ENCODE results near the gene NR4A2.

Gene NR4A2

DNA sequence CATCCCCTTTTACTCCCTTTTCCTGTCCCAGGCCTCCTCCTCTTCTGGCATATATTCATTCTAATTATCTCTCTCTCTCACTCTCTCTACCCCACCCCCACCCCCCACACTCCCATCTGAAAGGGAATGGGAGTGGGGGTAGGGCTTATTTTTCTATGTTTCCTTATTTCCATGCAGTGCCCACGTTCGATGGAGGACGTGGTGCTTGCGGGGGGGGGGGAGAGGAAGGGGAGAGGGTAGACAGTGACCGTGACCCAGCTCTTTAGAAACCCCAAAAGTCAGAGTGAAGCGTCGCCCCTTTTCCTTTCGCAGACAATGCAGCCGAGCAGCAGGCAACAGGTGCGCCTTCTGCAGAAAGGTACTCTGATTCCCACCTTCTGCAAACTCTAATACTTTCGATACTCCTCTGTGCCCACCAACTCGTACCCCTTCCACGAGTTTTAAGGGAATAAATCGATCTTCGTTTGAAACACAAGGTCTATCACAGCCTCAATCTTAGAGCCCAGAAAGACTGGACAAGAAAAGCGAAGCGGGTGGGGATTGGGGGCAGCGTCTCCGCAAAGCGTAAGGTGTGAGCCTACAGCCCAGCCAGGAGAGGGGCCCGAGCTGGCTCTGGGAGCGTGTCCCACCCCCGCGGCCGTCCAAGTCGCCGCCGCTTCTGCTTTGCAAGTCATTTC lies 891 bp upstream of the NR4A2 start:
- peak; percentile 18 to 33 for ATAC-seq (replicated peaks)
- H3K27me3 Mint-ChIP-seq: peaks cover 21 to 23% of the 10 kb centered on the region in 2 donors

DNA sequence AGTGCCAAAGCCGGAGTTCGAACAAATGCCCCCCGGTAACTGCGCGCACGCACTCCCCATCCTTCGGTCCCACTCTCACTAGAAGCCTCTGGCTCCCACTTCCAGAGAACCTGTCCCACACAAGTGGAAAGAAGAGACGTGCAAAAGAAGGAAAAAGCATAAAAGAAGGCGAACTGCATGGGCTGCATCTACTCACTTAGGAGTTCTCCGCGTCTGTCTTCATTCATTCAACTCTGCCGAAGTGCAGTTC lies 312 bp downstream of the NR4A2 start:
- H3K27me3 Mint-ChIP-seq: peaks cover 32 to 35% of the 10 kb centered on the region in 2 donors
- ATAC-seq (replicated peaks) (peak; percentile 4 to 5), DNase-seq (no peak)
- H3K4me3 Mint-ChIP-seq: peak overlapping the region; percentile 96 to 100
- H3K4me1 Mint-ChIP-seq: peaks cover 47 to 86% of the 10 kb centered on the region in 2 donors
- peaks cover 37 to 51% of the 10 kb centered on the region in 2 donors for H3K36me3 Mint-ChIP-seq
- H3K9me3 Mint-ChIP-seq: no peaks in the 10 kb centered on the region
- peak overlapping the region; percentile 99 for H3K27ac Mint-ChIP-seq

More for the DNA sequence above, 891 bp upstream of the NR4A2 start:
- Mint-ChIP-seq H3K4me1 (peaks cover 44 to 74% of the 10 kb centered on the region in 2 donors), H3K27ac (peak overlapping the region; percentile 99), H3K9me3 (no peaks in the 10 kb centered on the region), H3K4me3 (peak overlapping the region; percentile 96 to 100), H3K36me3 (peaks cover 25 to 39% of the 10 kb centered on the region in 2 donors)
- peak; percentile 60 for DNase-seq

DNA sequence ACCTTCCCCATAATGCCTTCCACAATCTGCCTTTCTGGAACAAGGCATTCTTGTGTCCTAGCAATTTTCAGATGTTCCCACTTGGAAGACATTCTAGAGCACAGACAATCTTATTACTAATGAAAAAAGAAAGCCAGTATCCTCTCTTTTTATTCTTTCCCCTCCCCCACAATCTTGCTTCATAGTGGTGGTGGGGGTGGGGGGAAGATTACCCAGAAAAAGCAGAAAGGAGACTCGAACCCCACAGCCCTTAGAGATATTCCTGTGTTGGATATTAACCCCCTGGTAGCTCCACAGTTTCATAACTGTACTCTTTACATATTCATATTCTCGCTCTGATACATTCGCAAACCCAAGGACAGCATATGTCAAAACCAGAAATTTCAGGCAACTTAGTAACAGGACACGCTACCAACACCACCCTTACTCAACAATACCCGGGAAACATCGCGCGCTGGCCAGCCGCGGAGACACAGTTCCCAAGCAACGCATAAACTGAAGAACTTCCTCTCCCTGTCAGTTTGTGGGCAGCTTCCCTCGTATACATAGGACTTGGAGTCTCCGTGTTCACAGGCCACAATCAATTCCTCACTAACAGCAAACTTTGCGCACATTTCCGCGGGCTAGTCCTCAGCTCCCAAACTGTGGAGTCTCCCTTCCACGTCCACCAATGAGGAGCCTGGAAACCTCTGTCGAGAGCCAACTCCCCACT lies 793 bp downstream of the NR4A2 start:
- peak overlapping the region; percentile 99 for H3K27ac Mint-ChIP-seq
- H3K9me3 Mint-ChIP-seq: no peaks in the 10 kb centered on the region
- peak overlapping the region; percentile 96 to 100 for H3K4me3 Mint-ChIP-seq
- H3K36me3 Mint-ChIP-seq: peaks cover 40 to 56% of the 10 kb centered on the region in 2 donors
- ATAC-seq (replicated peaks) (no peak), DNase-seq (no peak)
- peaks cover 34 to 40% of the 10 kb centered on the region in 2 donors for H3K27me3 Mint-ChIP-seq
- peaks cover 49 to 89% of the 10 kb centered on the region in 2 donors for H3K4me1 Mint-ChIP-seq

DNA sequence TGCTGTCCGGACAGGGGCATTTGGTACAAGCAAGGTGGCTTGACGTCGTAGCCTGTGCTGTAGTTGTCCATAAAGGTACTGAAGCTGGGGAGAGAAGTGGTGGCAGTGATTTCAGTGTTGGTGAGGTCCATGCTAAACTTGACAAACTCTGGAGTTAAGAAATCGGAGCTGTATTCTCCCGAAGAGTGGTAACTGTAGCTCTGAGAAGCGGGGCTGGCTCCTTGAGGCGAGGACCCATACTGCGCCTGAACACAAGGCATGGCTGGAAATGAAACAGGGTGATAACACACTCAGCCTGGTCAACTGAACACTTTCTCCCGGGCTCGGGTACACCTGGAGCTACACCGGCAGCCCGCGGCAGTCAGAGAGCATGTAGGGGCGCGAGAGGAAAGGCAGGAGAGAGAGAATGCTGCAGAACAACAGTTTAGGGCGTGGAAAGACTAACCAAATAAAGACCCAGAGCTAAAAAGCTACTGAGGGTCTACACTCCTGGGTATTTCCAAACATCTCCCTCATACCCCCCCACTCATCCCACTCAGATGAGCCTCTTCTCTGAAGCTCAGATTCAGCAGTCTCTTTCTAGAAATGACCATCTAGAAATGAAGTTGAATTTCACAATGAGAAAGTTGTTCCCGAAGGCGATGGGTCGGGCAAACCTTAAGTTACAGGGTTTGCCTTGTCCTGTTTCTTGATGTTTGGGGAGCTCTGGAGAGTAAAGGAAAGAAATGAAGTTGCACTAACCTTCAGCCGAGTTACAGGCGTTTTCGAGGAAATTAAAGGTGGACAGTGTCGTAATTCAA lies 2.4 kb downstream of the NR4A2 start:
- H3K36me3 Mint-ChIP-seq: peaks cover 55 to 68% of the 10 kb centered on the region in 2 donors
- H3K4me3 Mint-ChIP-seq: peak overlapping the region; percentile 76 to 100
- H3K27ac Mint-ChIP-seq: peak overlapping the region; percentile 67
- peaks cover 48 to 55% of the 10 kb centered on the region in 2 donors for H3K27me3 Mint-ChIP-seq
- DNase-seq (no peak), ATAC-seq (replicated peaks) (no peak)
- peaks cover 47 to 85% of the 10 kb centered on the region in 2 donors for H3K4me1 Mint-ChIP-seq
- no peaks in the 10 kb centered on the region for H3K9me3 Mint-ChIP-seq

DNA sequence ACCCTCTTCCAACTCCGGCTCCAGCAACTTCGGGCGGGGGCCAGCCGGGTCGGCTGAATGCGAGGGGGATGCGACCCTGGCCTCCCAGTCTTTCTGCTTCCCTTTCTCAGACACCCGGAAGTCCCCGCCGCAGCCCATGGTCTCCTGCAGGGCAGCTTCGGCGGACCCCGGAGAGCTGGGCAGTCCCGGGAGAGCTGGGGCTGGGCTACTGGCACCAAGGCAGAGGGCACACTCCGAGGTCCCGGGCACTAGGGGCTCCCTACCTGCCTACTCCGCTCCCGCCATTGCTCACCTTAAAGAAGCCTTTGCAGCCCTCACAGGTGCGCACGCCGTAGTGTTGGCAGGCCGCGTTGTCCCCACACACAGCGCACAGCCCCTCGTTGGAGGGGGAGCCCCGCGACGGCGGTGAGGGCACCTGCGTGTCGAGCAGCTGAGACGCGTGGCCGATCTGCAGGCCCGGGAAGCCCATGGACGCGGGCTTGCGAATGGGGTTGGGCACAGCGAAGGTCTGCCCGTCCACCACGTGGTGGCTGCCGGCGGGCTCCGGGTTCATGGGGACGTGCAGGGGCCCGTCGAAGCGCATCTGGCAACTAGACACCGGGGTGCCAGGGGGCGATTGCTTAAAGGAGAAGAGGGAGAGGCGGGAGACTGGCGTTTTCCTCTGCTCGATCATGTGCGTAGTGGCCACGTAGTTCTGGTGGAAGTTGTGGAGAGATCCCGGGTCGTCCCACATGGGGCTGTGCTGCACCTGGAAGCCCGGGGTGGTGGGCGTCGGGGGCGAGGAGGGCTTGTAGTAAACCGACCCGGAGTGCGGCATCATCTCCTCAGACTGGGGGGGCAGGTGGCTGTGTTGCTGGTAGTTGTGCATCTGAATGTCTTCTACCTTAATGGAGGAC lies 3.2 kb downstream of the NR4A2 start:
- H3K4me1 Mint-ChIP-seq: peaks cover 47 to 76% of the 10 kb centered on the region in 2 donors
- peak overlapping the region; percentile 76 to 100 for H3K4me3 Mint-ChIP-seq
- peaks cover 48 to 55% of the 10 kb centered on the region in 2 donors for H3K27me3 Mint-ChIP-seq
- peak overlapping the region; percentile 67 for H3K27ac Mint-ChIP-seq
- H3K36me3 Mint-ChIP-seq: peaks cover 57 to 68% of the 10 kb centered on the region in 2 donors
- no peaks in the 10 kb centered on the region for H3K9me3 Mint-ChIP-seq
- ATAC-seq (replicated peaks) (no peak), DNase-seq (no peak)

DNA sequence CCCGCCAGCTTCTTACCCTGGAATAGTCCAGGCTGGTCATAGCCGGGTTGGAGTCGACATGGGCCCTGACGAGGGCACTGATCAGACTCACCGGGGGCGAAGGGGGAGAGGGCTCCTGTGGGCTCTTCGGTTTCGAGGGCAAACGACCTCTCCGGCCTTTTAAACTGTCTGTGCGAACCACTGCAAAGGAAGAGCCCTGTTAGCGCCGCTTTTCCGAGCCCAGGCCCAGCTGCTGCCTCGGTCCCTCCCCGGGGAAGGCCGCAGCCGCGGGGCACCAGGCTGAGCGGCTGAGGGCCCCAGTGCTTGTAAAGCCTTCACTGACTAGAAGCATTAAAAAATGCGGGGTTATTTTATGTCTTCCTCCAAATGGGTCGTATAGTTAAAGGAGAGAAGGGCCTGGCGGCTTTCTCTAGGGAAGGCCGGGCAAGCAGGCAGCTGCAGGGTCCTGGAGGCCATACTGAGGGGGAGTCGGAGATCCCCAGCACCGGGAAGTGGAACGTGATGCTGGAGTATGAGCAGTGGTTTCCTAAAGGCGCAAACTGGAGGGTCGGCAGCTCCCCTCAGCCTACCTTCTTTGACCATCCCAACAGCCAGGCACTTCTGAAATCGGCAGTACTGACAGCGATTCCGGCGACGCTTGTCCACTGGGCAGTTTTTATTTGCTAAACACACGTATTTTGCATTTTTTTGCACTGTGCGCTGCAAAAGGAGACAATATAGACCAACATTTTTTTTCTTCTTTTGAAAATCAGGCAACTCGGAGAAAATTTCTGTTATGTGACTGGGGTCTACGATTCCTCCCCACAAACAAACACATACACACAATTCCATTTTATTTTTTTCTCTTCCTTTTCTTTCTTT lies 4.5 kb downstream of the NR4A2 start:
- DNase-seq (no peak), ATAC-seq (replicated peaks) (no peak)
- Mint-ChIP-seq H3K27me3 (peaks cover 56 to 67% of the 10 kb centered on the region in 2 donors), H3K4me1 (peaks cover 45 to 72% of the 10 kb centered on the region in 2 donors), H3K9me3 (no peaks in the 10 kb centered on the region), H3K36me3 (peaks cover 57 to 75% of the 10 kb centered on the region in 2 donors), H3K4me3 (peak overlapping the region; percentile 76 to 100), H3K27ac (peak overlapping the region; percentile 67)

DNA sequence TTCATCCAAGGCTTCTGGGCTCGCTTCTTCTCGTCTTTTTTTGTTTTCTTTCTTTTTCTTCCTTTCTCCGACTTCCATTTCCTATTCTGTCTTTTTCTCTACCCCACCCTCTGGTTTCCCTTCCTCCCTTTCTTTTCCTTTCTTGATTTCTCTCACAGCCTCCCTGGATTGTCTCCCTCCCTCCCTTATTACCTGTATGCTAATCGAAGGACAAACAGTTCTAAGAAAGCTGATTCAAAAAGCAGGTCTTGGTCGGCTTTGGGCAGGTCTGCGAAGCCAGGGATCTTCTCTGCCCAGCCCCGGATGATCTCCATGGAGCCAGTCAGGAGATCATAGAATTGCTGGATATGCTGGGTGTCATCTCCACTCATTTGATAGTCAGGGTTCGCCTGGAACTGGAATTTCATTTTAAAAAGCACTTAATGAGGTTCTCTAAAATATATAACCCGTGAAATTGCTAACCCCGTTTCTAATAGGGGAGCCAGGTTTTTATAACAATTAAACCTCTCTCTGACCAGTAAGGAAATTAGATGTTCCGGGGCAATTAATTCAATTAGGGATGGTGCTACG lies 5.9 kb downstream of the NR4A2 start:
- ATAC-seq (replicated peaks) (no peak), DNase-seq (no peak)
- peaks cover 55 to 77% of the 10 kb centered on the region in 2 donors for H3K36me3 Mint-ChIP-seq
- peaks cover 47 to 72% of the 10 kb centered on the region in 2 donors for H3K4me1 Mint-ChIP-seq
- no peak overlapping the region for H3K4me3 Mint-ChIP-seq
- peaks cover 70 to 81% of the 10 kb centered on the region in 2 donors for H3K27me3 Mint-ChIP-seq
- H3K9me3 Mint-ChIP-seq: no peaks in the 10 kb centered on the region
- peak overlapping the region; percentile 7 for H3K27ac Mint-ChIP-seq

DNA sequence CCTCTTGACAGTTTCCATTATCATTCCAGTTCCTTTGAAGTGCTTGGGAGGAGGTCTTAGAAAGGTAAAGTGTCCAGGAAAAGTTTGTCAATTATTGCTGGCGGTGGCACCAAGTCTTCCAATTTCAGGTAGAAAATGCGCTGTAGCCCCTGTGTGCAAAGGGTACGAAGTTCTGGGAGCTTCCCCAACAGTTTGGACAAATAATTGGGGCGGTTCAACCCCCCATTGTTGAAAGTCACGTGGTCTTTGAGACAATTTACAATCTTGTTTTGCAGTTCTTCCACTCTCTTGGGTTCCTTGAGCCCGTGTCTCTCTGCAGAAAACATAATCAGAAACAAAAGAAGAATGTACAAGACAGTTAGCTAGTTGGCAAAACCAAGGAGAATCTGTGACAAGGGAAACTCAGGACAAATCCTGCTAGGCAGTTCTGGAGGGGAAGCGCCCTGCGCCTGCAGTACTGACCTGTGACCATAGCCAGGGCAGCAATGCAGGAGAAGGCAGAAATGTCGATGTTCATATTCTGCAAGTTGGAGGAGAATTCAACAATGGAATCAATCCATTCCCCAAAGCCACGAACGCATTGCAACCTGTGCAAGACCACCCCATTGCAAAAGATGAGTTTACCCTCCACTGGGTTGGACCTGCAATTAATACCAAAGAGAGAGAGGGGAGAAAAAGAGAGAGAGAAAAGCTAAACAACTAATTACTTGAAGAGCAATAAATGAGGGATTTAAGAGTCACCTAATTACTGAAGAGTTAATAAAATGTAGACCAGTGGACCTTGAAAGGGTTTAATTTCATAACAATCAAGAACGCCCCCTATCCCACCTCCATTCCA lies 6.6 kb downstream of the NR4A2 start:
- H3K4me3 Mint-ChIP-seq: no peak overlapping the region
- H3K9me3 Mint-ChIP-seq: no peaks in the 10 kb centered on the region
- no peak for DNase-seq
- peaks cover 73 to 87% of the 10 kb centered on the region in 2 donors for H3K27me3 Mint-ChIP-seq
- no peak for ATAC-seq (replicated peaks)
- peaks cover 55 to 77% of the 10 kb centered on the region in 2 donors for H3K36me3 Mint-ChIP-seq
- peak overlapping the region; percentile 47 for H3K27ac Mint-ChIP-seq
- H3K4me1 Mint-ChIP-seq: peaks cover 45 to 70% of the 10 kb centered on the region in 2 donors

DNA sequence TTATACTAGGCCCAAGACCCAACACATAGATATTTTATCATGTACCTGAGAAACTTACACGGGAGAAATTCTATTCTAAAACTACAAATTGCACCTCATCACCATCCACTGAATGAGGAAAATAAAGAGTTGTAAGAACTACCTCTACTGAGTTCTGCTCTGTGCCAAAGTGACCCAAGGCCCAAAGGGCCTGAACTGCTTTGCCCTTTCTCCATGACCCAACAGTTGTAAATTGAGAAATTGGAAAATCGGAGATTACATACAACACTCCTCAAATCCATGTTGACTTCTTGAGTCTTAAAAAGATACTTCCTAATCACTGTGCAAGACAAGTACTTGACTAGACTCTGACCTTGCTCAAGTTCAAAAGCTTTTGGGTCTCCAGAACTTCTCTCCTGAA lies 8.8 kb downstream of the NR4A2 start:
- Mint-ChIP-seq H3K36me3 (peaks cover 35 to 56% of the 10 kb centered on the region in 2 donors), H3K9me3 (no peaks in the 10 kb centered on the region), H3K27me3 (peaks cover 70 to 89% of the 10 kb centered on the region in 2 donors), H3K27ac (no peak overlapping the region), H3K4me1 (peaks cover 37 to 63% of the 10 kb centered on the region in 2 donors), H3K4me3 (no peak overlapping the region)
- DNase-seq: no peak
- no peak for ATAC-seq (replicated peaks)

DNA sequence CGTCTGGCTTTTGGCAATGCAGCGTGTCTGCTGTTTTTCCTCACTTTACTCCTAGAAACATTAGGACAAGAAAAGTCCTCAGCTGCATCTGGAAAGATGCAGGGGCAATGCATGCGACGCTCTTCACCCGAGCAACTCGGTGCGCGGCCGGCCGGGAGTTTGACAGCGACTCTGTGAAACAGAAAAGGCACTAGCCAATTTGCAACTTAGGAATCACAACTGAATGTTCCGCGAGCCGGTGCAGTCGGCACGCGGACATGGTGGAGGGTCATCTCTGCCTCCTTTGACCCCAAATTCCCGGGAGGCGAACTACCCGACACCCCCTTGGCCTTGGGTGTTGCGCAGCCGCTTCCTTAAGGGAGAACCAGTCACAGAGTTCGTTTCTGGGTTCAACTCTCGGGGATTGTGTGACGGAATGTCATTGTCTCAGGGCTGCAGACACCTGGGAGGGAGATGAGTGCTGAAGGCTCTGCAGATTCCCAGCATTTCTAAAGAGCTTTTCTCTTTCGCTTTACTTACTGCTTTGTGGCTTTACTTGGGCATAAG lies 9.8 kb downstream of the NR4A2 start:
- Mint-ChIP-seq H3K4me1 (peaks cover 37 to 53% of the 10 kb centered on the region in 2 donors), H3K27me3 (peaks cover 69 to 89% of the 10 kb centered on the region in 2 donors), H3K9me3 (no peaks in the 10 kb centered on the region), H3K27ac (peak overlapping the region; percentile 88), H3K4me3 (peak overlapping the region; percentile 76 to 86), H3K36me3 (peaks cover 25 to 46% of the 10 kb centered on the region in 2 donors)
- peak; percentile 6 to 27 for ATAC-seq (replicated peaks)
- no peak for DNase-seq

DNA sequence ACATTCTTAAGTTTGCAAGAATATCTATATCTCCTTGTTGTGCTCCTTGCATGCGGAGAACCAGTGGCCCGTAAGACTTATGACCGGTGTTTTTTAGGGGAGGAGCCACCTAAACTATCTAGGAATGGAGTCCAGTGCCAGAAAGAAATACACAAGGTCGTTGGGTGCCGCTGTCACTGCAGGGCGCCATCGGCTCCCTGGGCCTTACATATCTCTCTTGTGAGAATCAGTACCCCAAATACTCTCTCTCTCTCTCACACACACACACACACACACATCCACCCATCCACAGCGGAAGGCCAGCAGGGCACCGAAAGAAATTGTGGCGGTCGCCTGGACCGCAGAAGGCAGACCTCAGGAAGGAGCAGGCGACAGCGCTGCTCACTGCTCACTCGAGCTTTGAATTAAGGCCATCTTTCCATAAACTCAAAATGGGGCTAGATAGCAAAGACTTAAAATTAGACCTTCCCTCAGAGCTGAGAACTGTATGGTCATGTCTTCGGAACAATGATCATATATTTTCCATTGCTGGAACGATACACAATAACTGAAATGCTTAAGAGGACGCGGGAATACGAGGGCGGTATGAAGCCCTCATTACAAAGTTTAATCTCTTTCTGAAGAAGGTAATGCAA lies 10.4 kb downstream of the NR4A2 start:
- H3K9me3 Mint-ChIP-seq: no peaks in the 10 kb centered on the region
- peak overlapping the region; percentile 88 for H3K27ac Mint-ChIP-seq
- peaks cover 33 to 47% of the 10 kb centered on the region in 2 donors for H3K4me1 Mint-ChIP-seq
- peak overlapping the region; percentile 76 to 86 for H3K4me3 Mint-ChIP-seq
- peaks cover 19 to 40% of the 10 kb centered on the region in 2 donors for H3K36me3 Mint-ChIP-seq
- DNase-seq (no peak), ATAC-seq (replicated peaks) (peak; percentile 45 to 51)
- peaks cover 68 to 89% of the 10 kb centered on the region in 2 donors for H3K27me3 Mint-ChIP-seq

All from stimulated activated naive B cell treated with anti-CD40 and anti-IgM and Interleukin-4, amounts not matched to agents 10 μg/mL and 1 μg/mL and 100 μg/mL, for 72 hours (primary cell).